Measurements from ENCODE around the gene ARHGDIG.
"Not testable (repeated sequence)": the region's sequence is repeated elsewhere in the genome, so short reads cannot be mapped to it uniquely, and the experiment has no call there.

ARHGDIG gene

DNA sequence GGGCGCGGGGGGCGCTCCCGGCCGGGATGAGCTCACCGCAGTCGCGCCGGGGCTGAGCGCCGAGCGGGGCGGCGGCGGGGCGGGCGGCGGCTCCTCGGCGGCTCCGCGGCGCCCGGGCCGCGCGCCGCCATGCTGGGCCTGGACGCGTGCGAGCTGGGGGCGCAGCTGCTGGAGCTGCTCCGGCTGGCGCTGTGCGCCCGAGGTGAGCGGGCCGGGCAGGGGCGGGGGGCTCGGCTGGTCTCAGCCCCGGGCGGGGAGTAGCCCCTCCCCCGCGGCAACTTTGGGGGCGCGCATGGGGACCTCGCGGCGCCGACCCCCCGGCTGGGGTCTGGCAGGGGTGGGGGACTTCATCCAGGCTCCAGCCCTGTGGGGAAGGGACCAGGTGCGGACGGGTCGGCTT is at the start of gene ARHGDIG:
TSS of gene ARHGDIG (plus strand) at position 40 of the 400 bp plus-strand sequence. CDS start at position 130, 90 bp downstream.
- no peak for DNase-seq (ENCODE audit: low spot score)

DNA sequence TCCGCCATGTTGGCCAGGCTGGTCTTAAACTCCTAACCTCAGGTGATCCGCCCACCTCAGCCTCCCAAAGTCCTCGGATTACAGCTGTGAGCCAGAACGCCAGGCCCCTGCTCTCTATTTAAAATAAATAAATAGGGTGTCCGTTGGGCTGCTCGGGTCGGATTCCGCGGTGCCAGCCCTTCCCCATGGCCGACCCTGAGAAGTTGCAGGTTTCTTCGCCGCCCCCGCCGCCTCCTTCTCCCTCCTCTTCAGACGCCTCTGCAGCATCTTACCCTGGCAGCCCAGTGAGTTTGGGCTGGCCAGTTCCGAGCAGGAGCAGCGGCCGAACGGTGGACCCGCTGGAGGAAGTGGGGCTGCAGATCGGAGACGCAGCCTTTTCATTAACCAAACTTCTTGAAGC is 49.4 kb upstream of the ARHGDIG start:
- DNase-seq (ENCODE audit: low spot score): no peak

DNA sequence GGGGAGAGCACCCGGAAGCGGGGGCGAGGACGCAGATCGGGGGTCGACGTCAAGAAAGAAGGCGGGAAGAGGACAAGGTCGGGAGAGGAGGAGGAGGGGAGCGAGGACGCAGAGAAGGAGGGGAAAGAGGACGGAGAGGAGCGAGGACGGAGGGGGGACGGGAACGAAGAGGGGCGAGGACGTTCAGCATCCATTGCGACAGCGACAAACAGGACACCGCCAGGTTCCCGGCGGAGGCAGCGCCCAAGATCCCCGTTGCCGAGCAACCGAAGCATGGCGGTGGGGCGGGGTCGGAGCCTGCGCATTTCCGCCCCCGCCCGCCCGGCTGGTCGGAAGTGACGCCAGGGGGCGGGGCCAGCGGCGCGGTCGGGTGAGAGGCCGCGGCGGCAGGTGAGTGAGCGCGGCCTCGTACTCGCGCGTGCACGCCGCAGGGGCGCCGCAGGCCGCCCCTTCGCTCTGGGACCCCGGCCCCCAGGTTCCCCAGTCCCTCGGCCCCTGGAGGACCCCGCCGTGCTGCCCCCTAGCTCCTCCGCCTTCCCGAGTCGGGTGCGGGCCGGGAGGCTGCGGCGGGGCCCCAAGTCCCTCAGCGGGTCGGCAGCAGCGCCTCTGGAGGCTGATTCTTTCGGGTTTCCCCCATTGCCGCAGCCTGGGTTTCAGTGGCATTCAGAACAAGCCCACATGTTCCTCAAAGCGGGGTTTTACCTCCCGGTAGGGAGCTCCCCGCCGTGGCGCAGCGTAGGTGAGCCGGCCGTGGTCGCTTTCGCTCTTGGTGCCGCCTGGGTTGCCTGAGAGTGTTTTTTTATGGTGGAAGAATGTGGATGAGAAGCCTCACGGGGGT is 45.7 kb upstream of the ARHGDIG start, which contains the start of gene FAM234A:
TSS of gene FAM234A (plus strand) at position 354 of the 838 bp plus-strand sequence. CDS start 19,593 bp downstream, outside the sequence.
- DNase-seq (ENCODE audit: low spot score): peak; percentile 89

DNA sequence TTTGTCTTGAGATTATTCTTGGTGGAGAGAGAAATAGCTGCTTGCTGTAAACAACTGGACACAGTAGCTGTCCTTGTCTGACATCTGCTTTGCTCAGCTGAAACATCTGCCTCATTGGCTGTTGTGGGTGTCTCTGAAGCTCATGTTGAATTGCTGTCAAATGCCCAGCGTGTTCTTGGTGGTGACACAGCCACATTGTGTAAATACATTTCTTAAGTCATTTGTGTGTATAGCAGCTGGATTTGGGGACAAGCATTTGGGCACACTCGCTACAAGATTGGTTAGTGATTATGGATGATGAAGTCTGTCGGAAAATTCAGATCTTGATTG is 40.5 kb upstream of the ARHGDIG start:
- DNase-seq (ENCODE audit: low spot score): no peak

DNA sequence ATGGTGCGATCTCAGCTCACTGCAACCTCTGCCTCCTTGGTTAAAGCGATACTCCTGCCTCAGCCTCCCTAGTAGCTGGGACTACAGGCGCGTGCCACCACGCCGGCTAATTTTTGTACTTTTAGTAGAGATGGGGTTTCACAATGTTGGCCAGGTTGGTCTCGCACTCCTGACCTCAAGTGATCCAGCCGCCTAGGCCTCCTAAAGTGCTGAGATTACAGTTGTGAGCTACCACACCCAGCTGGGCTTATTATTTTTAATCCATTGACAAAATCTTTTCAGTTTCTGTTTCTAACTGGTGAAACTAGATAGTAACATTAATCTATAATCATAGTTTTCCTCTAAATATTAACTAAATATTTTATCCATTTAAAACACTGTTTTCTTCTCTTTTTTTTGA is 39.8 kb upstream of the ARHGDIG start:
- no peak for DNase-seq (ENCODE audit: low spot score)

DNA sequence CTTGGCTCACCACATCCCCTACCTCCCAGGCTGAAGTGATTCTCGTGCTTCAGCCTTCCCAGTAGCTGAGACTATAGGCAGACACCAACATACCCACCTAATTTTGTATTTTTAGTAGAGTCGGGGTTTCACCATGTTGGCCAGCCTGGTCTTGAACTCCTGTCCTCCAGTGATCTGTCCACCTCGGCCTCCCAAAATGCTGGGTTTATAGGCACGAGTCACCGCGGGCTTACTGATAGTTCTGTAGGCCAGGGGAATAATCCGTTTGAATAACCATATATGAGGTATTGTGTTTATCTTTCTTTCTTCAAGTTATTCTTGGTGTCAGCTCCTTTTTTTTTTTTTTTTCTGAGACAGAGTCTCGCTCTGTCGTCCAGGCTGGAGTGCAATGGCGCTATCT is 38.1 kb upstream of the ARHGDIG start:
- no peak for DNase-seq (ENCODE audit: low spot score)

DNA sequence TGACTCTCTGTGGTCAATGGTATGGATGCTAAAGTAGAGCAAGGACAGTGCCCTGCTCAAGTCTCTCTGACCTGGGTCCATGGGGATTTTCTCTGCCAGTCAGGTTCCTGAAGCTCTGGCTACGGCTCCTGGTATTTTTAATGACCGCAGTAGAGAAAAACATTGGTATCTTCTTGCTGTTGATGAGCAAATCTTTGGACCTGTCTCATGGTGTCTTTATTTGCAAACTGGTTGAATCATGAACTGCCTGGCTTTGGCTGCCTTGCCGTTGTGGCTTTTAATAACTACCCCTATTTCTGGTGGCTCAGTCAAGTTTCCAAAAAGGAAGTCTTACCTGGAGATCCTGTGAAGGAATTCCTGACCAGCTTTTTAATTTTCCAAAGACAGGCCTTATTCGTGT is 37.0 kb upstream of the ARHGDIG start:
- no peak for DNase-seq (ENCODE audit: low spot score)

DNA sequence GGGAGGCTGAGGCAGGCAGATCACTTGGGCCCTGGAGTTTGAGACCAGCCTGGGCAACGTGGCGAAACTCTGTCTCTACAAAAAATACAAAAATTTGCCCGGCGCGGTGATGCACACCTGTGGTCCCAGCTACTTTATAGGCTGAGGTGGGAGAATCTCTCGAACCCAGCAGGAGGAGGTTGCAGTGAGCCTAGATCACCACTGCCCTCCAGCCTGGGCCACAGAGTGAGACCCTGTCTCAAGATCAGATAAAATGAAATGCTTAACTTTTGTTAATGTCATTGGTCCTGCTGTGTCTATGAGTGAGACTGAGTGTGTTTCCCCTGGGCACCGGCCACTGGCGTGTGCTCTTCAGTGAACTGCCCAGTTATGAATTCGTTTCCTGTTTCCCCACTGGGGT is 35.3 kb upstream of the ARHGDIG start:
- DNase-seq (ENCODE audit: low spot score): no peak

DNA sequence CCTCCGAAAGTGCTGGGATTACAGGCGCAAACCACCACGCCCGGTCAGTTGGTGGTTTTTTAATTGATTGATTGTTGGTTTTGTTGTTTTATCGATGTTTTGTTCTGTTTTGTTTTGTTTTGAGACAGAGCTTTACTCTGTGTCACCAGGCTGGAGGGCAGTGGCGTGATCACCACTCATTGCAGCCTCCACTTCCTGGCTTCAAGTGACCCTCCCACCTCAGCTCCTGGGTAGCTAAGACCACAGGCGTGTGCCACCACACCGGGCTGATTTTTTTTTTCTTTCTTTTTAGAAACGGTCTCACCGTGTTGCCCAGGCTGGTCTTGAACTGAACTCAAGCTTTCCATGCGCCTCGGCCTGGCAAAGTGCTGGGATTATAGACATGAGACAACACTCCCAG is 33.4 kb upstream of the ARHGDIG start:
- no peak for DNase-seq (ENCODE audit: low spot score)

DNA sequence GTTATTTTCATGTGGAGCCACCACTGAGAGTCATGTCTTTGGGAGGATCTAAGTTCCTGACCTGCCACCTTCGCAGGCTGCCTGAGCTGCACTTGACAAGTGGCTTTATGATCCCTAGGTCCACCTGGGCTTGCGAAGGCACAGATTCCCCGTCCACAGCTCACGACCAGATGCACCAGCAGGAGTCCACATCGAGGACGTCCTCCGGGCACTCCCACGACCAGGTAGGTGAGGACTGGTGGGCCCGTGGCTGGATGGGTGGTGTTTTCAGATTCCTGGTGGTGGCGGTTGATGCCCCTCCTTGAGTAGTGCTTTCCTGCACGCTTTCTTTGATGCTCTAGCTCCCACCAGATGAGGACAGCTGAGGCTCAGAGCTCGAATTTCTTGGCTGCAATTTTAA is 31.0 kb upstream of the ARHGDIG start:
- DNase-seq (ENCODE audit: low spot score): no peak

DNA sequence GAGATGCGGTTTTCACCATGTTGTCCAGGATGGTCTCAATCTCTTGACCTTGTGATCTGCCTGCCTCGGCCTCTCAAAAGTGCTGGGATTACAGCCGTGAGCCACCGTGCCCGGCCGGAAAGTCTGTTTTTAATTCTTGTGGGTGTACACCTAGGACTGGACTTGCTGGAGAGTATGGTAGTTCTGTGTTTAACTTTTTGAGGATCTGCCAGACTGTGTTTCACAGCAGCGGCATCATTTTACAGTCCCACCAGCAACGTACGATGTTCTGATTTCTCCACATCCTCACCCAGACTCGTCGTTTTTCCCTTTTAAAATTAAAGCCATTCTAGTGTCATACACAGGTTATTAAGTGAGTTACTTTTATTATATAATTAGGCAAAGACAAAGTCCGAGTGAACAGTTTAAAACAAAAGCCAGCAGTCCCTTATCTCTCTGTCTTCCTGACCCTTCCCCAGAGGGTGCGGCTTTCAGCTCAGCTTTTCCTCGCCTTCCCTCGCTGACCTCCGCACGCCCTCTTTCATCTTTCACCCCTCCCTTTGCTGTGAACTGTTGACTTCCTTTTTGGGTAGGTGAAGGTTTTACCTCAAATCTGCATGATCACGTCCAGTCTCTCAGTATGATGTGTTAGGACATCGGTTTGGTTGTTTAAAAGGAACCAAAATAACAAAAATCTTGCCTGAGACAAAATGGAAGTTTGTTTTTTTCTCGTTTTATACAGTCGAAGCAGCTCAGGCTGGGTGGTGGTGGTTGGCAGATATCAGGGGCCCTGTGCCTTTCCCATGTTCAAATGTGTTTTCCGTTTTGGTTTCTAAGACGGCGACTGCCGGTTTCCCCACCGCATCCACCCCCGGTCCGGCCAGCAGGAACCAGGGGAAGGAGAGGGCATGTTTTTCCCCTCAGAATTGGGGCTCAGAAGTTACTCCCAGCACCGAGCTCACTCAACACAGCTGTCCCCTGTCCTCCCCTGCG is 27.7 kb upstream of the ARHGDIG start:
- DNase-seq (ENCODE audit: low spot score): no peak

DNA sequence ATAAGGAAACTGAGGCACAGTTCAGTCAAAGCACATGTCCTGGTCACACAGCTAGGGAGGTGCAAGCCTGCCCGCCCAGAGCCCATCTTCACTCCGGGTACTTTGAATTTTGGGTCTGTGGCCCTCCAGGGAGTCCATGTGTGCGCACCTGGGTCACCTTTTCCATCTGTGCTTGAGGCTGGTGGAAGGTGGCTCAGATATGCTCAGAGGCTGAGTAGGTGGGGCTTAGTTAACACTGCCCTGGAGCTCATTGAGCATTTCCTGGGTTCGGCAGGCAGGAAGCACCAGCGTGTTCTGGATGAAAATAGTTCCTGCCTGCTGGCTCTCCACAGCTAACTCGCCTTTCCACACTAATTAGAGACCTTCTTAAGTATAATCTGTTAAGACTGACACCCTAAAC is 26.6 kb upstream of the ARHGDIG start:
- no peak for DNase-seq (ENCODE audit: low spot score)

DNA sequence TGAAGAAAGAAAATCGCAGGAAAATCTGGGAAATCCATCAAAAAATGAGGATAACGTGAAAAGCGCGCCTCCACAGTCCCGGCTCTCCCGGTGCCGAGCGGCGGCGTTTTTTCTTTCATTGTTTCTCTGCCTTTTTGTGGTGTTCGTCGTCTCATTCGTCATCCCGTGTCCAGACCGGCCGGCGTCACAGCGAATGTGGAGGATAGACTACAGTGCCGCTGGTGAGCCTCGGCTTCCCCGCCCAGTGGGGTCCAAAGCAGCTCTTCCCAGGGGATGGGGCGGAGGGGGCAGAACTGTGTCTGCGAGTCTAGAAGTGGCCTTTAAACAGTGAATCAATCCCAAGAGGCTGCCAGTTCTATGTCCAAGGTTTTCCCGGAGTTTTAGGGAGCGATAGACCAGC is 25.9 kb upstream of the ARHGDIG start:
- DNase-seq (ENCODE audit: low spot score): no peak

DNA sequence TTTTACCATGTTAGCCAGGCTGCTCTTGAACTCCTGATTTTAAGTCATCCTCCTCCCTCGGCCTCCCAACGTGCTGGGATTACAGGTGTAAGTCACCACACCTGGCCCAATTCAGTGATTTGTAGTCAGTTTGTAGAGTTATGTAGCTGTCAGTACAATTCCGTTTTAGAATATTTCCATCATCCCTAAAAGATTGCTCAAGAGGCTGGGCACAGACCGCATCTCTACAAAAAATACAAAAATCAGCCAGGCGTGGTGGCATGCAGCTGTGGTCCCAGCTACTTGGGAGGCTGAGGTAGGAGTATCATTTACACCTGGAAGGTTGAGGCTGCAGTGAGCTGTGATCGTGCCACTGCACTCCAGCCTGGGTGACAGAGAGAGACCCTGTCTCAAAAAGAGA is 25.2 kb upstream of the ARHGDIG start:
- DNase-seq (ENCODE audit: low spot score): no peak

DNA sequence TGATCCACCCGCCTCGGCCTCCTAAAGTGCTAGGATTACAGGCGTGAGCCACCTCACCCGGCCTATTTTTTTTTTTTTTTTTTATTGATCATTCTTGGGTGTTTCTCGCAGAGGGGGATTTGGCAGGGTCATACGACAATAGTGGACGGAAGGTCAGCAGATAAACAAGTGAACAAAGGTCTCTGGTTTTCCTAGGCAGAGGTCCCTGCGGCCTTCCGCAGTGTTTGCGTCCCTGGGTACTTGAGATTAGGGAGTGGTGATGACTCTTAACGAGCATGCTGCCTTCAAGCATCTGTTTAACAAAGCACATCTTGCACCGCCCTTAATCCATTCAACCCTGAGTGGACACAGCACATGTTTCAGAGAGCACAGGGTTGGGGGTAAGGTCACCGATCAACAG is 22.3 kb upstream of the ARHGDIG start:
- DNase-seq (ENCODE audit: low spot score): not testable (repeated sequence)

DNA sequence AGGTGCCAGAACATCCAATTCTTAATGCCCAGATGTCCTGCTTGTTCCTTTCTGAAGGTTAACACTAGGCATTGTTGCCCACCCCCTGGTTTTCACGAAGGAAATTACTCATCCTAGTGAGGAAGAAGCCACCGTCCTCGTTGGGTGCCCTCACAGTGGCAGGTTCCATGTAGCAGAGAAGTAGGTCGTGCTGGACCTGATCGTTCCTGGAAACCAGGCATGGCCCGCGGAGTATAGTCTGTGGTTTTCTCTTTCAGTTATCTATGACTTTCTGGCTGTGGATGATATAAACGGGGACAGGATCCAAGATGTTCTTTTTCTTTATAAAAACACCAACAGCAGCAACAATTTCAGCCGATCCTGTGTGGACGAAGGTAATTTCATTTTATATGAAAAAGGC is 21.2 kb upstream of the ARHGDIG start:
- DNase-seq (ENCODE audit: low spot score): no peak

DNA sequence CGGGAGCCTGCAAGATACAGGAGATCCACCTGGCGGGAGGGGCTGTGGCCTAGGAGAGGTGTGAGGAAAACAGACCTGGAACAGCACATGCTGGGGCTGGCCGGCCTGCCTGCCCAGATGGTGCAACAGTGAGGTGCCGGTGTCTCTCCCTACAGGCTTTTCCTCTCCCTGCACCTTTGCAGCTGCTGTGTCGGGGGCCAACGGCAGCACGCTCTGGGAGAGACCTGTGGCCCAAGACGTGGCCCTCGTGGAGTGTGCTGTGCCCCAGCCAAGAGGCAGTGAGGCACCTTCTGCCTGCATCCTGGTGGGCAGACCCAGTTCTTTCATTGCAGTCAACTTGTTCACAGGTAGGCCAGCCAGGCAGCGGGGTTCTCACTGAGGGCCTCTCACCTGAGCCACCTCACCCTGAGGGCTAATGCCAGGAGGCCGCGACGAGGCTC is 20.6 kb upstream of the ARHGDIG start:
- DNase-seq (ENCODE audit: low spot score): no peak

DNA sequence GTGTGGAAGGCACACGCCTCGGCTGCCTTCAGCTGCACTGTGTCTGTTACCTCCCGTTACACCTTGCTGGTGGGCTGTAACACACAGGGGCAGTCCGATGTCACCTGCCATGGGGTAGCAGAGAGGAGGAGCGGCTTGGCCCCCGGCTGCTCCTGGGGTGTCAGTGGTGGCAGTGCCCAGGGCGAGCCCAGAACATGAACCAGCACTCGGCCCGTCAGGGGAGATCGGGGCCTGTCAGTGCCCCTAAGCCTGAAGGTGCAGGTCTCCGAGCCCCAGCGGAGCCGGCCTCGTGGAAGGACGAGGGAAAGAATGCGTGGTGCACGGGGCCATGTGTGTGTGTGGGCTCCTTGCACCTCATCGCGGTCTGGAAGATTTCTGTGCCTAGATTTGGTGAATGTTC is 20.1 kb upstream of the ARHGDIG start:
- DNase-seq (ENCODE audit: low spot score): no peak

DNA sequence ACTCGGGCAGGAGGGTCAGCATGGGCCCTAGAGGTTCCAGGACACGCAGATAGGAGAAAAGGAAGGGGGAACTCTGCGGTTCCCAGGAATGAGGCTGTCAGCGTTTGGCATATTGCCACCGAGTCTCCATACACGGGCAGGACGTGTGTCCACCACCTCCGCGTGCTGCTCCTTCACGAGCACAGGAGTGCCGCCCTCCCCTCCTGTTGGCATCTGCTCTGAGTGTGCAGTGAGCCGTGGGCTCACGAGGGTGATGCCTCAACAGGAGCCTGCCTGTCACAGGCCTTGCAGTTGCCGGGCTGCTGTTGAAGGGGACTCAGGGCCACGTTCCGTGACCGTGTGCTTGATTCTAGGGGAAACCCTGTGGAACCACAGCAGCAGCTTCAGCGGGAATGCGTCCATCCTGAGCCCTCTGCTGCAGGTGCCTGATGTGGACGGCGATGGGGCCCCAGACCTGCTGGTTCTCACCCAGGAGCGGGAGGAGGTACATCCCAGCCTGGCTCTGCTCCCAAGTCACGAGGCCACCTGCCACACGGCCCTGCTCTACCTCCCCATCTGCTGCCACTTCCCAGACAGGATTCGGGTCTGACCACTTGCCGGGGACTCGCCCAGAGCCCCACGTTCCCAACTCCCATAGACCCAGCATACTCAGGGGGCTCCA is 19.2 kb upstream of the ARHGDIG start:
- DNase-seq (ENCODE audit: low spot score): no peak

DNA sequence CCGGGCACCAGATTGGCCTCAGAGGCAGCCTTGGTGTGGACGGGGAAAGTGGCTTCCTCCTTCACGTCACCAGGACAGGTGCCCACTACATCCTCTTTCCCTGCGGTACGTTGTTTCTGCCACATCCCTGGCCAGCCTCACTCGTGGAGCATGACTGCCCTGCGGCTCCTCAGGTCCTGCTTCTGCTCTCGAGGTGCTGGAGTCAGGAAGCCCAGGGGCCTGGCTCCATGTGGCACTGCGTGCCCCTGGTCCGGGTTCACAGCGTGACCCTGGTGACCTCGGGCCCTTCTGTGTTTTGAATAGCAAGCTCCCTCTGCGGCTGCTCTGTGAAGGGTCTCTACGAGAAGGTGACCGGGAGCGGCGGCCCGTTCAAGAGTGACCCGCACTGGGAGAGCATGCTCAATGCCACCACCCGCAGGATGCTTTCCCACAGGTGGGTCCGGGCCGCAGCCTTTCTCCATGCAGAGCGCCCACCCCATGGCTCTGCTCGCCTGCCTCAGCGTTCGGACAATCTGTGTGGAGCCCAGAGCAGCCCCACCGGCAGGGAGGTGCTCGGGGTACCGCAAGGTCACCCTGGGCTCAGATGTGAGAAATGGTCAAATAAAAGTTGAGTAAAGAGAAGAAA is 18.2 kb upstream of the ARHGDIG start:
- DNase-seq (ENCODE audit: low spot score): no peak

DNA sequence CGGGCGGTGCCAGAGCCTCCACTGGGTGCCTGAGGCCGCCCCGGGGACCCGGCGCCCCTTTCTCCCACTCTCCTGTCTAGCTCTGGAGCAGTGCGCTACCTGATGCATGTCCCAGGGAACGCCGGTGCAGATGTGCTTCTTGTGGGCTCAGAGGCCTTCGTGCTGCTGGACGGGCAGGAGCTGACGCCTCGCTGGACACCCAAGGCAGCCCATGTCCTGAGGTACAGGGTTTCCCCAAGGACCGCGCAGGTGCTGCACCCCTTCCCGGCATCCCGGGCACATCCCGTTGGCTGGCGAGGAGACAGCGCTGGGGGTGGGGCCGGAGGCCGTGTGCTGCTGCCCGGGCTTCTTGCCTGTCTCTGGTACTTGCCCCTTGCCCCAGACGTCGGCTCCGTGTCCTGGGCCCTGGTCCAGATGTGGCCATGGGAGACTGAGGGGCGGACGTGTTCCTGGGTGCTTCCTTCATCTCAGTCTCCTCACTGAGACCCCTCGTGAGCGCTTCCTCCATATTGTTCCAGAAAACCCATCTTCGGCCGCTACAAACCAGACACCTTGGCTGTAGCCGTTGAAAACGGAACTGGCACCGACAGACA is 17.1 kb upstream of the ARHGDIG start:
- no peak for DNase-seq (ENCODE audit: low spot score)

DNA sequence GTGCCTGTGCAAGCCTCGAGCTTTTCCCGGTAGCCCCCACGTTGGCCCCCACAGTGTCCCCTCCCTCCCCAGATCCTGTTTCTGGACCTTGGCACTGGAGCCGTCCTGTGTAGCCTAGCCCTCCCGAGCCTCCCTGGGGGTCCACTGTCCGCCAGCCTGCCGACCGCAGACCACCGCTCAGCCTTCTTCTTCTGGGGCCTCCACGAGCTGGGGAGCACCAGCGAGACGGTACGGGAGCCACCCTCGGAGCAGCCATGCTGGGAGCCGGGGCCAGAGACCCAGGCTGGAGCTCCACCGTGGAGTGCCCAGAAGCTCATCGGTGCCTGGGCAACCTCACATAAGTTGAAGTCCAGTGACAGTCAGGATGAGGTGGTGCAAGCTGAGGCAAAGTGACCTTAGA is 16.4 kb upstream of the ARHGDIG start:
- no peak for DNase-seq (ENCODE audit: low spot score)
